Lung (tissue), 12 donors: ENCODE results near the gene PTCSC3. TPM values are rescaled to one million over a fixed set of nuclear protein-coding genes. Genes with fewer than 3 reads are reported as not detected.

Source experiments
- ATAC-seq: fragments of 200-7000 bp; cut with Tn5 transposase; one replicate; pipeline ENCODE4 v1.9.1; 2020; ENCODE audit warnings: moderate number of reproducible peaks; ENCODE audit not compliant: insufficient read depth, low FRiP score
- DNase-seq, 3 donors: peaks; one replicate each; pipeline ENCODE4 v3.0.0-alpha.2; 2013 to 2017
- H3K27ac ChIP-seq, 2 donors: one replicate each; pipeline ENCODE4 v1.5.1; 2013; ENCODE audit warnings: mild to moderate bottlenecking in 2 of 2, moderate library complexity in 2 of 2, control low read depth in 1 of 2, inconsistent platforms in 1 of 2, low read depth in 1 of 2, low read length in 1 of 2
- H3K27me3 ChIP-seq, 3 donors: one replicate each; pipeline ENCODE4 v1.5.1; 2013; ENCODE audit warnings: low read length in 2 of 3; ENCODE audit not compliant: control insufficient read depth in 3 of 3, insufficient read depth in 3 of 3
- H3K36me3 ChIP-seq, 4 donors: one replicate each; pipeline ENCODE4 v1.5.1; 2013; ENCODE audit warnings: low read length in 4 of 4, mild to moderate bottlenecking in 1 of 4, moderate library complexity in 1 of 4; ENCODE audit not compliant: control insufficient read depth in 4 of 4, insufficient read depth in 4 of 4
- H3K4me1 ChIP-seq, 5 donors: one replicate each; pipeline ENCODE4 v1.5.1; 2013; ENCODE audit warnings: low read length in 5 of 5, mild to moderate bottlenecking in 2 of 5, moderate library complexity in 1 of 5; ENCODE audit not compliant: control insufficient read depth in 5 of 5, insufficient read depth in 5 of 5
- H3K4me3 ChIP-seq: one replicate; pipeline ENCODE4 v1.5.1; 2013; ENCODE audit warnings: mild to moderate bottlenecking, control low read depth, moderate library complexity
- H3K9ac ChIP-seq, 2 donors: one replicate each; pipeline ENCODE4 v1.5.1; 2013; ENCODE audit warnings: low read length in 2 of 2, control low read depth in 1 of 2; ENCODE audit not compliant: insufficient read depth in 1 of 2
- H3K9me3 ChIP-seq, 4 donors: one replicate each; pipeline ENCODE4 v1.5.1; 2013; ENCODE audit warnings: low read length in 3 of 4, mild to moderate bottlenecking in 1 of 4, moderate library complexity in 1 of 4; ENCODE audit not compliant: control insufficient read depth in 4 of 4, insufficient read depth in 3 of 4
- CTCF ChIP-seq: IDR thresholded peaks from 2 replicates; pipeline ENCODE4 v1.5.1; 2012; ENCODE audit warnings: mild to moderate bottlenecking; ENCODE audit errors: control extremely low read depth, extremely low read depth
- WGBS, 2 donors: extraction: QIAGEN DNeasy Blood & Tissue Kit; methylation state at CpG; one replicate each; pipeline ENCODE4 v1.1.7; 2013; 5-methylcytosine and 5-hydroxymethylcytosine counted together
- polyA plus RNA-seq, 2 donors: library from polyadenylated mRNA; stranded (reverse); fragments of 200-250 nt; gene quantifications; one replicate each; pipeline ENCODE4 v1.2.1, GENCODE V29; 2013
- total RNA-seq, 2 donors: library from RNA; depleted of rRNA in 1 of 2; stranded (reverse); fragments of >200 nt in 1 of 2; gene quantifications; one replicate each; pipeline ENCODE4 v1.2.1, GENCODE V29; 2014 to 2021
- donor health status: control.
- donor health status: control.
- donor health status: Bipolar disorder and iron deficiency.
- donor health status: healthy.
- donor health status: DM: yes; HTN: yes; CAD: no.

Gene PTCSC3
- total and polyA plus RNA-seq, 4 donors, result 0.60 to 2.3 (median 0.82) TPM

- no peak for TF ChIP-seq CTCF
- ATAC-seq (peak; percentile 3), DNase-seq (no peak)
- Histone ChIP-seq H3K9ac (peak overlapping the region; percentile 15 to 51), H3K9me3 (no peaks in the 10 kb centered on the region), H3K4me3 (peak overlapping the region; percentile 31), H3K36me3 (no peaks in the 10 kb centered on the region), H3K27me3 (no peaks in the 10 kb centered on the region), H3K27ac (peak overlapping the region in 1 of 2 donors; percentile 87), H3K4me1 (no peaks in the 10 kb centered on the region)
- WGBS, 2 donors, result 83 to 89% methylated on average over 2 of the region's 2 CpGs
Observed at GRCh38 chr14:36217027-36217426, 40.5 kb upstream of the PTCSC3 start.

- H3K27ac ChIP-seq, result peak overlapping the region in 1 of 2 donors; percentile 86
- no peaks in the 10 kb centered on the region for H3K4me1 ChIP-seq
- no peak for TF ChIP-seq CTCF
- H3K27me3 ChIP-seq, result no peaks in the 10 kb centered on the region
- H3K4me3 ChIP-seq, result no peak overlapping the region
- peak in 1 of 3 donors; percentile 40 for DNase-seq
- peak; percentile 23 for ATAC-seq
- no peaks in the 10 kb centered on the region for H3K36me3 ChIP-seq
- 65 to 77% methylated on average over 3 of the region's 3 CpGs for WGBS, 2 donors
- no peaks in the 10 kb centered on the region for H3K9me3 ChIP-seq
- peak overlapping the region; percentile 12 to 54 for H3K9ac ChIP-seq
Observed at GRCh38 chr14:36215217-36215598, 38.7 kb upstream of the PTCSC3 start.

- Histone ChIP-seq H3K9ac (peak overlapping the region in 1 of 2 donors; percentile 12), H3K27ac (peak overlapping the region in 1 of 2 donors; percentile 86), H3K27me3 (no peaks in the 10 kb centered on the region), H3K4me3 (no peak overlapping the region), H3K9me3 (no peaks in the 10 kb centered on the region), H3K36me3 (no peaks in the 10 kb centered on the region), H3K4me1 (peaks cover 0 to under 1% (median 0%) of the 10 kb centered on the region in 5 donors)
- whole genome bisulfite sequencing, 2 donors, result 53 to 76% methylated on average over 5 of the region's 5 CpGs
- DNase-seq (no peak), ATAC-seq (no peak)
- no peak for TF ChIP-seq CTCF
Observed at GRCh38 chr14:36214476-36215216, 38.1 kb upstream of the PTCSC3 start.
